Measurements from ENCODE around the gene CNTRL.

The CNTRL gene

DNA sequence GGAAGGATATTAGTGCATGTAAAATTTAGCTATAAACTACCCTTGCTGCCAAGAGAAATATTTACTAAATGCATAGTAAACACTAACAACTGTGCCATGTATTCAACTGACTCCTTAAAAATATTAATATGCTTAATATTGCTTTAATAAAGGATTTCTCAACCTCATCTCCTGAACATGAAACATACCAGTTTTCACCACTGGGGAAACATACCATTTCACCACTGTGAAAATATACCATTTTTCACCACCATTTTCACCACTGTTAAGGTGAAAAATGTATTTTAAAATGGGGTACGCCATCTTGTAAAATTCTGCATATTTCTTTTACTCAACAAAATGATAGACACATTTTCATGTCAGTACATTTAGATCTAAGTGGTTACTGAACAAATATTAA is 122.4 kb downstream of the CNTRL start:
- Histone ChIP-seq H3K9me3 (no peaks in the 10 kb centered on the region), H3K27me3 (ENCODE audit: low read depth) (no peaks in the 10 kb centered on the region), H3K36me3 (replicated peaks) (no peaks in the 10 kb centered on the region), H3K4me1 (peaks cover 35% of the 10 kb centered on the region), H3K4me3 (no peak overlapping the region)
- no peak for DNase-seq (ENCODE audit: low spot score in 2 of 2)
- in situ Hi-C loops (cut with MboI; ENCODE audit: low sequenced_read_pairs), result no loop called here

DNA sequence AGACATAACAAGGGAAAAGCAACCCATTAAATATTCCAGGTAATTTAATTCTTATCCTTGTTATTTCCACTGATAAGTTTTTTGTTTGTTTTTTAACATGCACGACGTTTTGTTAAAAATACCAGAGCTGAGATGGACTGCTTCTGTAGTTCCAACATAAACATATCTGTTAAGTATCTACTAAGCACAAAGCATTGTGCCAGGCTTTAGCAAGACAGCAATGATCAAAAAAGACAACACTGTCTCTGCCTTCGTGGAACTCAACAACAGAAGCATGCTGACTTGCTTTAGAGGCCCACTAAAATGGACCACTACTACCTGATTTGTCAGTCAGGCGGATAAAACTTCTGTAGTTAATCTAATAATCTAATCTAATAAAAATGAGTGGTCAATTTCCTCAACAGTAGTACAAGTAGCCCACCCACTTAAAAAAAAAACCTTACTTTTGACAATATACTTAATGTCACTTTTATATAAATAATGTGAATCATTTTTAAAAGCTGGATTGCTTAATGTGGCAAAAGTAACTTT is 123.8 kb downstream of the CNTRL start:
- Histone ChIP-seq H3K9me3 (no peaks in the 10 kb centered on the region), H3K4me3 (no peak overlapping the region), H3K27me3 (ENCODE audit: low read depth) (no peaks in the 10 kb centered on the region), H3K4me1 (peaks cover 30% of the 10 kb centered on the region), H3K36me3 (replicated peaks) (no peaks in the 10 kb centered on the region)
- in situ Hi-C loops (cut with MboI; ENCODE audit: low sequenced_read_pairs), result no loop called here
- no peak for DNase-seq (ENCODE audit: low spot score in 2 of 2)

DNA sequence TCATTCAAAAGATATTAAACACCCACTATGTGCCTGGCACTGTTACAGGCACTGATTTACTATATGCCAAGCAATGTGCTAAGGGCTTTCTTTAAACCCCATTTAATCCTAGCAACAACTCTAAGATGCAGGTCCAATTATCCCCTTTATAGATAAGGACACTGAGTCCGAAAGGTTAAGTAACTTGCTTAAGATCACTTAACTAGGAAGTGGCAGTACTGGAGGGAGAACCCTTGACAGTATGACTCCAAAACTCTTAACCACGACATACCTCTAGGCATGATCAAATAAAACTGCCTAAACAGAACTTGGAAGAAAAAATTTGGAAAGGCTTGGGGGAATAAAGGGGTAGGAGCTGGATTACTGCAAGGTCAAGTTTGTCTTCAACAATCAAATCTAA is 125.2 kb downstream of the CNTRL start:
- peak overlapping the region; percentile 76 for H3K4me3 ChIP-seq
- H3K4me1 ChIP-seq, result peaks cover 30% of the 10 kb centered on the region
- in situ Hi-C loops (cut with MboI; ENCODE audit: low sequenced_read_pairs), result no loop called here
- H3K27me3 ChIP-seq (ENCODE audit: low read depth), result no peaks in the 10 kb centered on the region
- no peak for DNase-seq (ENCODE audit: low spot score in 2 of 2)
- H3K9me3 ChIP-seq, result no peaks in the 10 kb centered on the region
- no peaks in the 10 kb centered on the region for H3K36me3 ChIP-seq (replicated peaks)

DNA sequence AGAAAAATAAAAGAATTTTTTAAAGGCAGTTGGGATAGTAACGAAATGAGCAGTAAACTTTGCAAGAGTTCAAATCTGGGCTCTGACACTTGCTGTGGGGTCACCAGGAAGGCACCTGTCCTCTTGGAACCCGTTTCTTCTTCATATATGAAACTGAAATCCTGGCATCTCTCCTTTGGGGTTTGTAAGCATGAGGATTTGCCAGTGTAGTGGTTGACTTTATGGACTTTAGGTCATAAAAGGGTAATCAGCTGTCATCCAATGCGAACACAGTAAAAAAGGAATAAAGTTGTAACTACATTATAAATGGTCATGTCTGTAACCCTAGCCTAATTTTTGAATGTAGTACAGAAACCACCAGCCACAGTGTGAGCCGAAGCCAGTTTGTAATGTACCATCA is 125.6 kb downstream of the CNTRL start:
- Histone ChIP-seq H3K4me1 (peaks cover 30% of the 10 kb centered on the region), H3K9me3 (no peaks in the 10 kb centered on the region), H3K36me3 (replicated peaks) (no peaks in the 10 kb centered on the region), H3K4me3 (peak overlapping the region; percentile 76), H3K27me3 (ENCODE audit: low read depth) (no peaks in the 10 kb centered on the region)
- in situ Hi-C loops (cut with MboI; ENCODE audit: low sequenced_read_pairs), result no loop called here
- DNase-seq (ENCODE audit: low spot score in 2 of 2), result no peak

DNA sequence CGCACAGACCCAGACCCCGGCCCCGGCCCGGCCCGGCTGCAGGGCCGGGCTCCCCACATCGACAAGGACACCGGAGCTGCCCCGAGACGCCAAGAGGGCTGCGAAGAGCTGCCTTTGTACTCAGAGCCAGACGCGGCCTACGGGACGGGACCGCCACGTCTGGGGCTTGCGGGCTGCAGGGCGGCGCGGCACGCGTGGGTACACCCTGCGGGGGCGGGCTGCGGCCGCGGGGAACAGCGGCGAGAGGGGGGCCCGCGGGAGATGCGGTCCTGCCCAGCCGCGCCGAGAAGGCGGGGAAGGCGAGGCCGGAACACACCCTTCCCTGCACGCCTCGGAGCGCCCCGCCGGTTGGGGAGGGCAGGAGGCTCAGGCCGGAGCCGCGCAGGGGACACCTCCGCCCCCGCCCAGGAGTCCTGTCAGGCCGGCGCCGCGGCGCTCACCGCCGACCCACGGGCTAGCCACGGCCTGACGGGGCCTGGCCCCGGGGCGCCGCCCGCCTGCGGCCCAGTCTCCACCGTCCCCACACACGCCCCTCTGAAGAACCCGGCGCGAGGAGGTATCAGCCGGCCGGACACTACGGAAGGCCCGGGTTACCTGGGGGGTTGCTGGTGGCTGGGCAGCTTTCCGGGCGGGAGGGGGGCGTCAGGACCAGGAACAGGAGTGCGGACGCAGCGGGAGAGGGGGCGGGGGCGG is 126.4 kb downstream of the CNTRL start:
- in situ Hi-C loops (cut with MboI; ENCODE audit: low sequenced_read_pairs), result no loop called here
- Histone ChIP-seq H3K27me3 (ENCODE audit: low read depth) (no peaks in the 10 kb centered on the region), H3K4me1 (peaks cover 22% of the 10 kb centered on the region), H3K4me3 (peak overlapping the region; percentile 76), H3K36me3 (replicated peaks) (no peaks in the 10 kb centered on the region), H3K9me3 (no peaks in the 10 kb centered on the region)
- peak in 1 of 2 experiments; percentile 55 for DNase-seq (ENCODE audit: low spot score in 2 of 2)

DNA sequence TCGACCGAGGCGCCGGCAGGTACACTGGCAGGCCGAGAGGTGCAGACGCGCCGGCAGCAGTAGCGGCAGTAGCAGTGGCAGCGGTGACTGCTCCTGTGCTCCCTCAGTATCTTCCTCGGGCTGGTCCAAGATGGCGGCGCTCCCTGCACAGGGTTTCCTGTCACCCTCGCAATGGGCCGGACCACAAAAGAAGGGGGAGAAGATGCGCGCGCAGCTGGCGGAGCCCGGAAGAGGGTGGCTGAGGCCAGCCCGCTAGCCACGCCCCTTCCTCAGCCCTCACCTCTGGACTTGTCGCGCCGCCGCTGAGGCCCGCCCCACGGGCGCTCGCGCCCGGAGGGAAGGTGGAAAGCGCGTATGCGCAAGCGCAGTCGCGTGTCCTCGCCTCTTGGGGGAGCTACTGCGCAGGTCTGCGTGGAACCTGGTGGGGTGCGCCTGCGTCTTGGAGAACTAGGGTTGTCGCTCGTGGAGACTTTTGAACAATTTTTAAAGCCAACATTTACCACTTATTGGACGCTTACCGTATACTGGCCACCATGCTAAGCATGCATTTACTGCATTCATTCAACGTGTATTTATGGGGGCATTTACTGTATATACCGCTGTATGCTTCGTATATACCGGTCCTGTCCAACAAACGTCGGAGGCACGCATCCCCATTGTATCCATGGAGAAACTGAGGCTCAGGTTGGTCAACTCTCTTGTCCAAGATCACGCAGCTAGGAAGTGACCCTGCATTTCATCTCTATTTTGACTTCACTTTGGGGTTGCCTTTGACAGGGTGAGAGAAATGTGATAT is 127.2 kb downstream of the CNTRL start, which contains the start of gene RAB14:
Gene RAB14 (minus strand): TSS at position 132 of the 796 bp plus-strand sequence. CDS start 8,457 bp downstream, outside the sequence.
- in situ Hi-C loops (cut with MboI; ENCODE audit: low sequenced_read_pairs), result no loop called here
- H3K27me3 ChIP-seq (ENCODE audit: low read depth), result no peaks in the 10 kb centered on the region
- no peaks in the 10 kb centered on the region for H3K36me3 ChIP-seq (replicated peaks)
- peaks cover 18% of the 10 kb centered on the region for H3K4me1 ChIP-seq
- H3K4me3 ChIP-seq, result peak within 1 kb of the TSS; percentile 76
- H3K9me3 ChIP-seq, result no peaks in the 10 kb centered on the region; the same call in 1 of the 2 replicates
- peak; percentile 96 to 100 for DNase-seq (ENCODE audit: low spot score in 2 of 2)

DNA sequence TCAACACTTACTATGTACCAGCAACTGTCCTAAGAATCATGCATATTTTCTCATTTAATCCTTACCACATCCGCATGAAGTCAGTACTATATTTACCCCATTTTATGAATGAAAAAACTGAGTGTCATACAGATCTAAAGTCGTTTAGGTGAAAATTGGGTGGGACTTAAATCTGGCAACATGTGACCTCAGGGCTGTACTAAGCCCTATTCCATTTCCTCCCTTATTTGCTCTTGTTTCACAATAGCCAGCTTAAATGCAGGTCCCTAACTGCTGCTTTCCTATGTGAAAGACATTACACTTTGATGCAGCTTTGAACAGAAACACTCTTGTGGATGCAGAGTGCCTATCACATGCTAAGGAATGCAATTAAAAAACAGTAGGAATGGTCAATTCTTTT is 129.4 kb downstream of the CNTRL start:
- Histone ChIP-seq H3K4me3 (no peak overlapping the region), H3K27me3 (ENCODE audit: low read depth) (no peaks in the 10 kb centered on the region), H3K36me3 (replicated peaks) (no peaks in the 10 kb centered on the region), H3K4me1 (peaks cover 12% of the 10 kb centered on the region), H3K9me3 (no peaks in the 10 kb centered on the region; the same call in 1 of the 2 replicates)
- no peak for DNase-seq (ENCODE audit: low spot score in 2 of 2)
- in situ Hi-C loops (cut with MboI; ENCODE audit: low sequenced_read_pairs), result no loop called here

DNA sequence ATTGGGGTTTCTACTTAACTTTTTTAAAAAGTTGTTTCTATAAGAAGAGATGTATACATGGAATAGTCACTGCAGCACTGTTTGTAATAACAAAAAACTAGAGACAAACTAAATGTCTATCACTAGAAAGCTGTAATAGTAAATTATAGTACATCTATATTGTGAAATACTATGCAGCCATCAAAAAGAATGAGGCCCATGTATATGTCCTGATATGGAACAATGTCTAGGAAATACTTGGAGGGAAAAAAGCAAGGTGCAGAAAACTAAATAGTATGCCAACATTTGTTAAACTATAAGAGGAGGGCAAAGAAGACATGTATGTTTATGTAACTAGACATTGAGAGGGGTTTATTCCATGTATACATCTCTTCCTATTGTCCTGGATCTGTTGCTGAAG is 129.9 kb downstream of the CNTRL start:
- in situ Hi-C loops (cut with MboI; ENCODE audit: low sequenced_read_pairs), result no loop called here
- Histone ChIP-seq H3K36me3 (replicated peaks) (no peaks in the 10 kb centered on the region), H3K27me3 (ENCODE audit: low read depth) (no peaks in the 10 kb centered on the region), H3K4me1 (peaks cover 7% of the 10 kb centered on the region), H3K4me3 (no peak overlapping the region), H3K9me3 (no peaks in the 10 kb centered on the region; the same call in 1 of the 2 replicates)
- DNase-seq (ENCODE audit: low spot score in 2 of 2), result no peak

DNA sequence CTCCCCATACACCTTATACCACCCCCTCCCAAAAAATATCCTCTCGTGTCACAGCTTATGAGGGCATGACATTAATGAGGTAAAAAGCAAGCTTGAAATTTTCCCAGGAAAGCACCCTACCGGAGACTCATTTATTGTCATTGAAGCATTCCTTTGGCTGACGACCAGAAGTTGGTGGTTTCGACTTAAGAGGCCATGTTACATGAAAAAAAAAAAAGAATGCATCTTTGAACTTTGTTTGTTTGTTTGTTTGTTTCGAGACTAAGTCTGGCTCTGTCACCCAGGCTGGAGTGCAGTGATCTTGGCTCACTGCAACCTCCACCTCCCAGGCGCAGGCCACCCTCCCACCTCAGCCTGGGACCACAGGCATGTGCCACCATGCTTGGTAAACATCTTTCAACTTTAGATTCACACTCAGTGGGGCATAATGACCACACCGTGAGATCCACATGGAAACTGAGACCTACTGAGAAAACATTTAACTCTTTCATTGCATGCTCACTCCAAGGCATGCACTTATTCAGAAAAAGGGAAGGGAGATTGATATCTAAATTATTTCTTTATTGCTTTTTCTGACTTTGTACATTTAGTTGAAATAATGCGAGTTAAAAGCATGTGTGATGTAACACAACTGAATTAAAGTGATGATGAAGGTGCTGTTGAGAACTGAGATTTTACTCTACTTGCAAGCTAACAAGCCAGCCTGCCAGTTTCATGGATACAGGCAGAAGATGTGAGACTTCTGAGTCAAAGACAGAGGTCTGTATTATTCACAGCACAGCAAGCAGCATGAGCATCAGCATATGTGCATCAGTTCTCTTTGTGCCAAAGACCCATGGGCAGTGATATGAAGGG is 132.0 kb downstream of the CNTRL start:
- Histone ChIP-seq H3K4me1 (peaks cover 4% of the 10 kb centered on the region), H3K36me3 (replicated peaks) (no peaks in the 10 kb centered on the region), H3K27me3 (ENCODE audit: low read depth) (no peaks in the 10 kb centered on the region), H3K9me3 (no peaks in the 10 kb centered on the region; the same call in 1 of the 2 replicates), H3K4me3 (no peak overlapping the region)
- in situ Hi-C loops (cut with MboI; ENCODE audit: low sequenced_read_pairs), result no loop called here
- no peak for DNase-seq (ENCODE audit: low spot score in 2 of 2)

DNA sequence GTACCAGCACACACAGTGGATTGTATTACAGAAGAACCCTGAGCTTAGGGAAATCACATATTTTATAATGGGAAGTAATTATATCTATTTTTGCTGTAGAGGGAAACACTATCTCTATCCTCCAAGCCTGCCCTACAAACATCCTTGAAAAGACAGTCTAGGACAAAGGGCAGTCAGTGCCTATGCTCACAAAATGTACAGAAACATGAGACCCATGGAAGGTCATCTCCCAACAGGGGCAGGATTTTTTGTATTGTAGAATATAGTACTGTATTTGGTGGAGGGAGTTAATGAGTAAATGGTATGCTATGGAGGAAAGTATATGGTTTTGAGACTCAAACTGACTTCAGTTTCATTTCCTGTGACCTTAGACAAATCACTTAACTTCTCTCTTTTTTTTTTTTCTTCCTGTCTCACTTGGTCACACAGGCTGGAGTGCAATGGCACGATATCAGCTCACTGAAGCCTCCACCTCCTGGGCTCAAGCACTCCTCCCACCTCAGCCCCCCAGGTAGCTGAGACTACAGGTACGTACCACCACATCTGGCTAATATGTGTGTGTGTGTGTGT is 132.7 kb downstream of the CNTRL start:
- Histone ChIP-seq H3K4me1 (peaks cover under 1% of the 10 kb centered on the region), H3K4me3 (no peak overlapping the region), H3K9me3 (no peaks in the 10 kb centered on the region; the same call in 1 of the 2 replicates), H3K27me3 (ENCODE audit: low read depth) (no peaks in the 10 kb centered on the region), H3K36me3 (replicated peaks) (no peaks in the 10 kb centered on the region)
- in situ Hi-C loops (cut with MboI; ENCODE audit: low sequenced_read_pairs), result no loop called here
- no peak for DNase-seq (ENCODE audit: low spot score in 2 of 2)

DNA sequence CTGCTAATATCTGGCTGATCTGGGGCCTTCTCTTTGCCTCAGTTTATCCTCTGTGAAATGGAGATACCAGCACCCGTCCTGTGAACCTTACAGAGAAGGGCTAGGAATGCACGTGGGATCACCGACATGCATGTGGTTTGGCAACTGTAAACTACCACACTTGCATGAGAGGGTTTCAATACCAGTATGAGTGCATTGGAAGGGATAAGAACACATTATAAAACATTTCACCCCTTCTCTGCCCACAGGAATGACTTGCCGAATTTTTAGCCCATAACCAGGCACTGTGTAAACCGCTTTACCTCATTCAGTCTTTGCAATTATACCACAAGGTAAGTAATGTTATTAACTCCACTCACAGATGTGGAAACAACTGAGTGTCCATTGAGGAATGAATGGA is 135.8 kb downstream of the CNTRL start:
- no peak for DNase-seq (ENCODE audit: low spot score in 2 of 2)
- H3K36me3 ChIP-seq (replicated peaks), result no peaks in the 10 kb centered on the region
- H3K27me3 ChIP-seq (ENCODE audit: low read depth), result no peaks in the 10 kb centered on the region
- no peaks in the 10 kb centered on the region; the same call in 1 of the 2 replicates for H3K9me3 ChIP-seq
- in situ Hi-C loops (cut with MboI; ENCODE audit: low sequenced_read_pairs), result loop anchor here (5.0 kb wide), 2 partner anchors 72 to 187 kb away; no protein-coding TSS in a partner anchor
- no peak overlapping the region for H3K4me3 ChIP-seq
- peaks cover 3% of the 10 kb centered on the region; the same call in 1 of the 2 replicates for H3K4me1 ChIP-seq

DNA sequence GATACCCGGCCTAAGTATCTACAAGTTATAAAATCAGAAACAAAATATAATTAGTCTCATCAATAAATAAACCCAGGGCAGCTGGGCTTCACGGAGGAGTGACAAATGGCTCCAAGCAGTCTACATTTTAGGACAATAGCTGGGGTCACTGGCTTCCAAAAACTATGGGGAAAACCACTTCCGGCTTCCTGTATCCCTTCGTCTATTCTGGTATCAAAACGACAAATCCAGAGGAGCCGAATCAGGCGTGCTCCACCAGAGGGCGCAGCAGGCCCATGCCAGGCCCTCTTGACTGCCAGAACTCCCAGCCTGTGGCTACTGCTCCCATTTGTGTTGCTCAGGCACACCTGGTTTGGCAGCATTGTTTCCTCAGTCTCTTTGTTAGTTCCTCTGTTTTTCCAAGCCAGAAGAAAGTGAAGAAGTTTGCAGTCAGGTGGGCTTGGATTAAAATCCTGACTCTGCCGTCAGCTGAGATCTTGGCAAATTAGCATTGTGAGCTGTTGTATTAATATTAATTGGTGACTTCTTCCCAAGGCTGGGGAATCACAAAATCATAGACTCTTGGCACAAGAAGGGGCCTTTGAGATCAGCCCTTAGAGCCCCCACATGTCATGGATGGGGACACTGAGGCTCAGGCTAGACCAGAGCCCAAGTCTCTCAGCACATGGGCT is 138.5 kb downstream of the CNTRL start:
- Histone ChIP-seq H3K36me3 (replicated peaks) (no peaks in the 10 kb centered on the region), H3K4me1 (peaks cover 3% of the 10 kb centered on the region; the same call in 1 of the 2 replicates), H3K9me3 (no peaks in the 10 kb centered on the region), H3K27me3 (ENCODE audit: low read depth) (no peaks in the 10 kb centered on the region), H3K4me3 (no peak overlapping the region)
- DNase-seq (ENCODE audit: low spot score in 2 of 2), result peak; percentile 86 to 93
- in situ Hi-C loops (cut with MboI; ENCODE audit: low sequenced_read_pairs), result loop anchor here (5.0 kb wide), 2 partner anchors 69 to 184 kb away; no protein-coding TSS in a partner anchor

Measured in HAP-1 (cell line).